ENCODE results near the gene IQCF6. TPM values are rescaled to one million over a fixed set of nuclear protein-coding genes. Genes with fewer than 3 reads are reported as not detected.
"Not testable (repeated sequence)": the region's sequence is repeated elsewhere in the genome, so short reads cannot be mapped to it uniquely, and the experiment has no call there.

Gene IQCF6
- polyA plus RNA-seq, 1 donor from 2014 or later, result not detected

- not testable (repeated sequence) for H3K9me2 ChIP-seq (ENCODE audit: insufficient read depth, low read length); H3K4me2 ChIP-seq (ENCODE audit: low read length); H3K27me3 ChIP-seq (ENCODE audit: insufficient read depth, low read depth, low read length); H4K20me1 ChIP-seq (ENCODE audit: insufficient read depth); H3F3A ChIP-seq (ENCODE audit: insufficient read depth, low read length, poor library complexity, severe bottlenecking); H2AFZ ChIP-seq (ENCODE audit: low read depth, low read length); H3K79me2 ChIP-seq (replicated peaks; ENCODE audit: insufficient read depth, low read length); H3K9ac ChIP-seq (ENCODE audit: low read length); H3K36me3 ChIP-seq (ENCODE audit: insufficient read depth, low read length); H3K4me3 ChIP-seq (ENCODE audit: low read length); H3K9me3 ChIP-seq (ENCODE audit: low read length); H3K27ac ChIP-seq (ENCODE audit: low read length)
Observed at GRCh38 chr3:51742320-51742719, 36.7 kb downstream of the IQCF6 start.

- TF ChIP-seq POLR2AphosphoS5 (IDR thresholded peaks at IDR 0.05), result no peak
- TF ChIP-seq TAF1 (IDR thresholded peaks at IDR 0.05; ENCODE audit: low read depth), result no peak
- no peak for TF ChIP-seq RAD21 (conservative IDR thresholded peaks at IDR 0.05)
- no peak for TF ChIP-seq REST (IDR thresholded peaks at IDR 0.05; ENCODE audit: borderline replicate concordance)
- TF ChIP-seq CTCF (IDR thresholded peaks at IDR 0.05; ENCODE audit: poor library complexity, severe bottlenecking), result no peak
- no peak for TF ChIP-seq EZH2 (IDR thresholded peaks at IDR 0.05; ENCODE audit: borderline replicate concordance, insufficient read depth, low read length, poor library complexity, severe bottlenecking)
- TF ChIP-seq SMC3 (conservative IDR thresholded peaks at IDR 0.05; ENCODE audit: poor library complexity), result no peak
- no peak for TF ChIP-seq MXI1 (conservative IDR thresholded peaks at IDR 0.05; ENCODE audit: poor library complexity, severe bottlenecking)
- TF ChIP-seq EP300 (conservative IDR thresholded peaks at IDR 0.05; ENCODE audit: poor library complexity, severe bottlenecking), result no peak
- Histone ChIP-seq H3K79me2 (replicated peaks; ENCODE audit: insufficient read depth, low read length) (no peaks in the 10 kb centered on the region), H3K27ac (ENCODE audit: low read length) (no peak overlapping the region), H2AFZ (ENCODE audit: low read depth, low read length) (no peak overlapping the region), H4K20me1 (ENCODE audit: insufficient read depth) (no peaks in the 10 kb centered on the region), H3K9me2 (ENCODE audit: insufficient read depth, low read length) (no peaks in the 10 kb centered on the region), H3K4me2 (ENCODE audit: low read length) (no peak overlapping the region), H3K9me3 (ENCODE audit: low read length) (no peaks in the 10 kb centered on the region), H3K4me3 (ENCODE audit: low read length) (no peak overlapping the region), H3K36me3 (ENCODE audit: insufficient read depth, low read length) (no peaks in the 10 kb centered on the region), H3K9ac (ENCODE audit: low read length) (no peak overlapping the region), H3K27me3 (ENCODE audit: insufficient read depth, low read depth, low read length) (no peaks in the 10 kb centered on the region), H3F3A (ENCODE audit: insufficient read depth, low read length, poor library complexity, severe bottlenecking) (no peaks in the 10 kb centered on the region)
Observed at GRCh38 chr3:51739110-51739509, 39.9 kb downstream of the IQCF6 start.

- H3K9ac ChIP-seq (ENCODE audit: low read length), result no peak overlapping the region
- H3K4me3 ChIP-seq (ENCODE audit: low read length), result no peak overlapping the region
Observed at GRCh38 chr3:51735950-51736349, 43.1 kb downstream of the IQCF6 start.

More at GRCh38 chr3:51735950-51736349, 43.1 kb downstream of the IQCF6 start:
- no peak overlapping the region for H3K27ac ChIP-seq (ENCODE audit: low read length)
- H3K4me2 ChIP-seq (ENCODE audit: low read length), result no peak overlapping the region
- H3F3A ChIP-seq (ENCODE audit: insufficient read depth, low read length, poor library complexity, severe bottlenecking), result no peaks in the 10 kb centered on the region
- H3K79me2 ChIP-seq (replicated peaks; ENCODE audit: insufficient read depth, low read length), result no peaks in the 10 kb centered on the region
- no peaks in the 10 kb centered on the region for H3K9me3 ChIP-seq (ENCODE audit: low read length)
- H2AFZ ChIP-seq (ENCODE audit: low read depth, low read length), result no peak overlapping the region
- no peaks in the 10 kb centered on the region for H3K27me3 ChIP-seq (ENCODE audit: insufficient read depth, low read depth, low read length)
- H4K20me1 ChIP-seq (ENCODE audit: insufficient read depth), result no peaks in the 10 kb centered on the region
- H3K9me2 ChIP-seq (ENCODE audit: insufficient read depth, low read length), result no peaks in the 10 kb centered on the region
- no peaks in the 10 kb centered on the region for H3K36me3 ChIP-seq (ENCODE audit: insufficient read depth, low read length)
- no peak for TF ChIP-seq CTCF (IDR thresholded peaks at IDR 0.05; ENCODE audit: poor library complexity, severe bottlenecking)
- TF ChIP-seq EZH2 (IDR thresholded peaks at IDR 0.05; ENCODE audit: borderline replicate concordance, insufficient read depth, low read length, poor library complexity, severe bottlenecking), result no peak
- TF ChIP-seq EP300 (conservative IDR thresholded peaks at IDR 0.05; ENCODE audit: poor library complexity, severe bottlenecking), result no peak
- TF ChIP-seq REST (IDR thresholded peaks at IDR 0.05; ENCODE audit: borderline replicate concordance), result no peak
- no peak for TF ChIP-seq TAF1 (IDR thresholded peaks at IDR 0.05; ENCODE audit: low read depth)
- no peak for TF ChIP-seq POLR2AphosphoS5 (IDR thresholded peaks at IDR 0.05)
- no peak for TF ChIP-seq RAD21 (conservative IDR thresholded peaks at IDR 0.05)
- no peak for TF ChIP-seq MXI1 (conservative IDR thresholded peaks at IDR 0.05; ENCODE audit: poor library complexity, severe bottlenecking)
- TF ChIP-seq SMC3 (conservative IDR thresholded peaks at IDR 0.05; ENCODE audit: poor library complexity), result no peak
